Coronary artery (tissue), 2 donors: ENCODE data around the gene KRTAP10-5.

ENCODE experiments used
- DNase-seq: peaks from one replicate; pipeline ENCODE4 v3.0.0-alpha.2; 2017; ENCODE audit warnings: low spot score
- H3K27ac ChIP-seq, 2 donors: fragments of 200-600 bp; sonication (generic); one replicate each; pipeline ENCODE4 v1.5.1; 2016 to 2019
- H3K4me3 ChIP-seq: fragments of 200-600 bp; sonication (generic); 2 replicates; pipeline ENCODE4 v1.5.1; 2016; ENCODE audit warnings: mild to moderate bottlenecking, moderate library complexity
- TF ChIP-seq, protein P1 (sequence below): fragments of 200-600 bp; sonication (generic); IDR thresholded peaks from one replicate; pipeline ENCODE4 v1.5.1; 2019; ENCODE audit warnings: antibody characterized with exemption

Gene KRTAP10-5

GRCh38 chr21:44571844-44572782 is 8.3 kb downstream of the KRTAP10-5 start:
- Histone ChIP-seq H3K27ac (no peak overlapping the region), H3K4me3 (no peak overlapping the region)
- TF ChIP-seq, protein P1, sequence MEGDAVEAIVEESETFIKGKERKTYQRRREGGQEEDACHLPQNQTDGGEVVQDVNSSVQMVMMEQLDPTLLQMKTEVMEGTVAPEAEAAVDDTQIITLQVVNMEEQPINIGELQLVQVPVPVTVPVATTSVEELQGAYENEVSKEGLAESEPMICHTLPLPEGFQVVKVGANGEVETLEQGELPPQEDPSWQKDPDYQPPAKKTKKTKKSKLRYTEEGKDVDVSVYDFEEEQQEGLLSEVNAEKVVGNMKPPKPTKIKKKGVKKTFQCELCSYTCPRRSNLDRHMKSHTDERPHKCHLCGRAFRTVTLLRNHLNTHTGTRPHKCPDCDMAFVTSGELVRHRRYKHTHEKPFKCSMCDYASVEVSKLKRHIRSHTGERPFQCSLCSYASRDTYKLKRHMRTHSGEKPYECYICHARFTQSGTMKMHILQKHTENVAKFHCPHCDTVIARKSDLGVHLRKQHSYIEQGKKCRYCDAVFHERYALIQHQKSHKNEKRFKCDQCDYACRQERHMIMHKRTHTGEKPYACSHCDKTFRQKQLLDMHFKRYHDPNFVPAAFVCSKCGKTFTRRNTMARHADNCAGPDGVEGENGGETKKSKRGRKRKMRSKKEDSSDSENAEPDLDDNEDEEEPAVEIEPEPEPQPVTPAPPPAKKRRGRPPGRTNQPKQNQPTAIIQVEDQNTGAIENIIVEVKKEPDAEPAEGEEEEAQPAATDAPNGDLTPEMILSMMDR = no peak
- DNase-seq = no peak

GRCh38 chr21:44571296-44571695 is 9.1 kb downstream of the KRTAP10-5 start:
- TF ChIP-seq, protein P1 = no peak
- H3K4me3 ChIP-seq = no peak overlapping the region
- no peak overlapping the region for H3K27ac ChIP-seq
- DNase-seq = no peak

DNA sequence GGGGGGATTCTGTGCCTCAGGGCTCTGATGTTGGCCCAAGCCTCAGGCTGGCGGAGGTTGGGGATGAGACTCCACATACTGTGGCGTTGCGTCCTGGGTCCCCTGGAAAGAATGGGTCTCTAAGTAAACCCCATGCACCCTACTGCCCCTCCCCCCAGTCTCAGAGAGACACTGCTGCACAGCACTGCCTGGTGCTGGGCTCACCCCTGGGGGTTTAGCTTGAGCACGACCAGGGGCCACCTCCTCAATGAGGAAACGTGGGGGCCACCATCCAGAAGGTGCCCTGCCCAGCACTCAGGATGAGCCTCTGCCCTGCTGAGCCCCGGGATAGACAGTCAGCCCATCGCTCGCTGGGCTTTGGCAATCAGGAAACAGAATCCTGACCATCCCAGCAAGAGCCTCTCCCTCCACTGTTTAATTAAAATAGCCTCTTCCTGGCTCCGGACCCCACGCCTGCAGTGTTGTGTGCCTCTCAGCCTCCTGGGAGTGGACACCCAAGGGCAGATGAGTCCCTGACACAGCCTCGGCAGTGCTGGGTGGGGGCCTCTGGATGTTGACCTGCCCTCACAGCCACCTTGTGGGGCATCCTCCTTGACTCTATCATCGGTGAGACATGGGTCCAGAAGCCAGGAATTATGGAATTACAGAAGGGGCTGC is 10.4 kb downstream of the KRTAP10-5 start:
- Histone ChIP-seq H3K27ac (no peak overlapping the region), H3K4me3 (no peak overlapping the region)
- TF ChIP-seq, protein P1 = no peak
- no peak for DNase-seq

DNA sequence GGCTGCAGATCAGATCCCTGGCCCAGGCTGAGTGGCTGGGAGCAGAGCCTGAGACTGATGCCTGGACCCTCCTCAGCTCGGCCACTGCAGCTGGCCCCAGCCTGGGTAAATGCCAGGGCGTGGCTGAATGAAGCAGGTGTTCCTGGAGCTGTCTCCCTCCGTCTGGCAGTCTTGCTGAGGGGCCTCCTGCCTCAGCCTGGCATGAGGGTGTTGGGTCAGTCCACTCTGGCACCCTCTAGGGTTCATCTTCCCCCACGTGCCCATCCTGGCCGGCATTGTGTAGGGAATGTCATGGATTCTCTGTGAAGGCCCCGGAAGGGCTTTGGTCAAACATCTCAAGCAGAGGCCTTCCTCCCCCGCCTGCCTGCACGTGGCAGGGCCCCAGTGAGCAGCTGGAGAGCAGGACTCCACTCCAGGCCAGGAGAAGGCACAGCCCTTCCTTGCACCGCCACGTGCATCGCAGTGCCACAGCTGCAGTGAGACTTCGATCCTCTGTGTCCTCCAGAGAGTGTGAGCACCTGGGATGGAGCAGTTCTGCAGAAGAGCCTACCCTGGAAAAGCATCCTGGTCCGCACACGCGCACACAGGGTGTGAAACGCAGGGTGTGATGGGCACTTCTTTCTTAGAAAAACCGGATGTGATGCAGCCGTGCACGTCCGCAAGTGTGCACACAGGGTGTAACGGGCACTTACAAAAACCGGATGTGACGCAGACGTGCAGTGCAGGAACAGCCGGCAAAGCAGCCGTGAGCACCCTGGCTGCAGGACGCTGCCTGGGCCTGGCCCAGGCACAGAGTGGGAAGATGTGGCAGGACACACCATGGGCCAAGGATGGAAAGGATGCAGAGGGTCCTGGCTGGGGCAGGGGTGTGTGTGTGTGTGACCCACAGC is 11.5 kb downstream of the KRTAP10-5 start:
- H3K27ac ChIP-seq = no peak overlapping the region
- DNase-seq = no peak
- TF ChIP-seq, protein P1 = no peak
- H3K4me3 ChIP-seq = no peak overlapping the region

DNA sequence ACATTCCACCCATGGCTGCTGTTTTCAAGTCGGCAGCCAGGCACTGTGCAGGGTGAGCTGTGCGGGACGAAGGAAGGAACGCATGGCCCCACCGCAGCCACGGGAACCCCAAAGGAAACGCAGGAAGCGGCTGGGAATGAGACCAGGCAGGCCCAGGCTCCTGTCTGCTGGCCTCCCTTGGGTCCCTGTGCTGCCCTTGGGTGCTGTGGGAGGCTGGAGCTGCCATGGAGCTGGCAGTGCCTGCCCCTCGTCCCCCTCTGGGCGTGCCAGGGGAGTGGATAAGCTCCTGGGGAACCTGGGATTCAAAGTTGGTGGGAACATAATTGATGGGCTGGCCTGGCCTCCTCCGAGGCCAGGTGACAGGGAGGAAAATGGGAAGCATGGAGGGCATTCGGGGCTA is 12.1 kb downstream of the KRTAP10-5 start:
- TF ChIP-seq, protein P1 = no peak
- Histone ChIP-seq H3K4me3 (no peak overlapping the region), H3K27ac (no peak overlapping the region)
- DNase-seq = no peak

- no peak for DNase-seq
- TF ChIP-seq, protein P1 = no peak
- no peak overlapping the region for H3K4me3 ChIP-seq
Measured at GRCh38 chr21:44567481-44568171, 12.8 kb downstream of the KRTAP10-5 start.

More at GRCh38 chr21:44567481-44568171, 12.8 kb downstream of the KRTAP10-5 start:
- H3K27ac ChIP-seq = no peak overlapping the region
